IMR-90 (cell line): Measurements from ENCODE around the gene CHST3. TPM values are rescaled to one million over a fixed set of nuclear protein-coding genes. Genes with fewer than 3 reads are reported as not detected.

Experiments used
- ATAC-seq: fragments of 200-7000 bp; cut with Tn5 transposase; 2 replicates; pipeline ENCODE4 v1.9.1; 2020; ENCODE audit warnings: low read depth, mild to moderate bottlenecking, moderate library complexity
- BruUV-seq: library from RNA; stranded (reverse); fragments of 400-500 nt; replicated peaks from 2 replicates; lab custom pipeline; 2021; lab: Mats Ljungman, UMichigan
- CTCF ChIA-PET: fragments of 300-600 bp; formaldehyde crosslinking; extraction: SDS; loops from one replicate; lab custom pipeline; 2021; ENCODE audit warnings: antibody characterized with exemption; lab: Yijun Ruan, JAX
- POLR2A ChIA-PET: fragments of 300-600 bp; sonication (Branson Sonifier 250); formaldehyde crosslinking; loops from one replicate; lab custom pipeline; 2022; ENCODE audit warnings: antibody characterized with exemption; ENCODE audit not compliant: unreplicated experiment; lab: Charles Lee
- DNase-seq: peaks from one replicate; pipeline ENCODE4 v3.0.0; 2013
- H2AFZ ChIP-seq: replicated peaks from 2 replicates; pipeline ENCODE3; 2013; ENCODE audit warnings: low read length, mild to moderate bottlenecking; ENCODE audit not compliant: poor library complexity
- H2AK5ac ChIP-seq: 2 replicates; pipeline ENCODE4 v1.6.1; 2013; ENCODE audit warnings: low read depth, low read length, inconsistent platforms
- H2AK9ac ChIP-seq: replicated peaks from 2 replicates; pipeline ENCODE3; 2013; ENCODE audit warnings: mild to moderate bottlenecking, low read depth, low read length, moderate library complexity; ENCODE audit not compliant: poor library complexity
- H2BK120ac ChIP-seq: 2 replicates; pipeline ENCODE4 v1.6.1; 2013; ENCODE audit warnings: low read depth, low read length, inconsistent platforms
- H2BK15ac ChIP-seq: 3 replicates; pipeline ENCODE4 v1.6.1; 2013; ENCODE audit warnings: low read depth, low read length, inconsistent platforms
- H2BK20ac ChIP-seq: 2 replicates; pipeline ENCODE4 v1.6.1; 2013; ENCODE audit warnings: low read depth, mild to moderate bottlenecking, inconsistent platforms, low read length, moderate library complexity
- H2BK5ac ChIP-seq: 2 replicates; pipeline ENCODE4 v1.6.1; 2013; ENCODE audit warnings: mild to moderate bottlenecking, low read depth, low read length, inconsistent platforms; ENCODE audit not compliant: poor library complexity, severe bottlenecking
- H3K14ac ChIP-seq: replicated peaks from 2 replicates; pipeline ENCODE4 v1.6.1; 2013; ENCODE audit warnings: low read depth, low read length, inconsistent platforms
- H3K18ac ChIP-seq: 2 replicates; pipeline ENCODE4 v1.6.1; 2013; ENCODE audit warnings: low read depth, low read length, control low read depth
- H3K23ac ChIP-seq: 2 replicates; pipeline ENCODE4 v1.6.1; 2013; ENCODE audit warnings: low read depth, low read length, inconsistent platforms
- H3K27ac ChIP-seq: 2 replicates; pipeline ENCODE4 v1.5.1; 2013; ENCODE audit warnings: mild to moderate bottlenecking, control low read depth, low read length; ENCODE audit not compliant: insufficient read depth
- H3K27me3 ChIP-seq: 2 replicates; pipeline ENCODE4 v1.6.1; 2013; ENCODE audit warnings: low read length; ENCODE audit not compliant: control insufficient read depth, insufficient read depth
- H3K36me3 ChIP-seq: 2 replicates; pipeline ENCODE4 v1.6.1; 2013; ENCODE audit warnings: low read length, mixed read lengths; ENCODE audit not compliant: control insufficient read depth, insufficient read depth
- H3K4ac ChIP-seq: 2 replicates; pipeline ENCODE4 v1.6.1; 2013; ENCODE audit warnings: low read depth, low read length, inconsistent platforms
- H3K4me1 ChIP-seq: 2 replicates; pipeline ENCODE4 v1.6.1; 2013; ENCODE audit warnings: low read length, mixed read lengths; ENCODE audit not compliant: control insufficient read depth, insufficient read depth
- H3K4me2 ChIP-seq: 2 replicates; pipeline ENCODE4 v1.6.1; 2013; ENCODE audit warnings: low read depth, mild to moderate bottlenecking, control low read depth, low read length, moderate library complexity
- H3K4me3 ChIP-seq: 2 replicates; pipeline ENCODE4 v1.5.1; 2013; ENCODE audit warnings: low read depth, mild to moderate bottlenecking, control low read depth, low read length, moderate library complexity; ENCODE audit not compliant: insufficient read depth
- H3K56ac ChIP-seq: 2 replicates; pipeline ENCODE4 v1.6.1; 2013; ENCODE audit warnings: low read length, inconsistent platforms; ENCODE audit not compliant: insufficient read depth; ENCODE audit errors: extremely low read depth
- H3K79me1 ChIP-seq, 2 experiments: 2 replicates each; pipeline ENCODE4 v1.6.1; 2013; ENCODE audit warnings: low read length in 2 of 2, inconsistent platforms in 1 of 2, low read depth in 1 of 2
- H3K9ac ChIP-seq: 2 replicates; pipeline ENCODE4 v1.6.1; 2013; ENCODE audit warnings: low read depth, low read length, control low read depth
- H3K9me1 ChIP-seq: 2 replicates; pipeline ENCODE4 v1.6.1; 2013; ENCODE audit warnings: low read length, inconsistent platforms; ENCODE audit not compliant: insufficient read depth
- H3K9me3 ChIP-seq: 2 replicates; pipeline ENCODE4 v1.6.1; 2013; ENCODE audit warnings: low read length; ENCODE audit not compliant: control insufficient read depth, insufficient read depth
- H4K20me1 ChIP-seq: 2 replicates; pipeline ENCODE4 v1.6.1; 2013; ENCODE audit warnings: low read length, inconsistent platforms; ENCODE audit not compliant: insufficient read depth
- H4K5ac ChIP-seq: 2 replicates; pipeline ENCODE4 v1.6.1; 2013; ENCODE audit warnings: mild to moderate bottlenecking, low read depth, low read length, control low read depth
- H4K8ac ChIP-seq, 2 experiments: 2 replicates each; pipeline ENCODE4 v1.6.1; 2013; ENCODE audit warnings: low read depth in 2 of 2, low read length in 2 of 2, control low read depth in 1 of 2, inconsistent platforms in 1 of 2
- H4K91ac ChIP-seq: 2 replicates; pipeline ENCODE4 v1.6.1; 2013; ENCODE audit warnings: low read depth, low read length, inconsistent platforms; ENCODE audit not compliant: insufficient read depth
- CEBPB ChIP-seq: IDR thresholded peaks from 2 replicates; pipeline ENCODE4 v1.6.1; 2012; ENCODE audit warnings: low read depth, low read length, improper control_type of control experiment
- CHD1 ChIP-seq: IDR thresholded peaks from 2 replicates; pipeline ENCODE4 v1.6.1; 2012; ENCODE audit warnings: low read depth, low read length, improper control_type of control experiment
- CTCF ChIP-seq: conservative IDR thresholded peaks from 2 replicates; pipeline ENCODE4 v1.5.1; 2012; ENCODE audit warnings: mild to moderate bottlenecking, low read depth, low read length, improper control_type of control experiment
- FOS ChIP-seq: fragments of 150-350 bp; IDR thresholded peaks from 2 replicates; pipeline ENCODE4 v1.6.1; 2016; ENCODE audit warnings: low read depth, low read length
- MAFK ChIP-seq: IDR thresholded peaks from 2 replicates; pipeline ENCODE4 v1.6.1; 2012; ENCODE audit warnings: low read depth, low read length, improper control_type of control experiment
- MXI1 ChIP-seq: IDR thresholded peaks from 2 replicates; pipeline ENCODE4 v1.6.1; 2012; ENCODE audit warnings: low read depth, mild to moderate bottlenecking, low read length, moderate library complexity, borderline replicate concordance
- NFE2L2 ChIP-seq: fragments of 150-350 bp; IDR thresholded peaks from 2 replicates; pipeline ENCODE4 v1.6.1; 2016; ENCODE audit warnings: low read depth, mild to moderate bottlenecking, low read length
- POLR2A ChIP-seq: IDR thresholded peaks from 2 replicates; pipeline ENCODE4 v1.6.1; 2012; ENCODE audit warnings: mild to moderate bottlenecking, low read depth, low read length
- RCOR1 ChIP-seq: IDR thresholded peaks from 2 replicates; pipeline ENCODE4 v1.6.1; 2012; ENCODE audit warnings: mild to moderate bottlenecking, low read length, improper control_type of control experiment; ENCODE audit not compliant: insufficient replicate concordance
- SMC3 ChIP-seq: fragments of 150-350 bp; IDR thresholded peaks from 2 replicates; pipeline ENCODE4 v1.6.1; 2016; ENCODE audit warnings: low read depth, mild to moderate bottlenecking, antibody characterized with exemption, low read length, moderate library complexity
- USF2 ChIP-seq: fragments of 150-350 bp; IDR thresholded peaks from 2 replicates; pipeline ENCODE4 v1.6.1; 2017; ENCODE audit warnings: mild to moderate bottlenecking, antibody characterized with exemption, low read length, low read depth
- WGBS, 2 experiments: methylation state at CpG; one replicate each; pipeline versions ENCODE4 v1.1.5 to v1.1.7; 2013; ENCODE audit warnings: missing lambda C conversion rate in 2 of 2; ENCODE audit not compliant: insufficient read length in 1 of 2; ENCODE audit errors: extremely low coverage in 2 of 2; 5-methylcytosine and 5-hydroxymethylcytosine counted together
- dilution Hi-C: fragments of 300-500 bp; cut with HindIII; formaldehyde crosslinking; loops from one replicate; pipeline ENCODE4 v1.14.3; 2018; ENCODE audit warnings: low sequenced_read_pairs; ENCODE audit not compliant: unreplicated experiment
- in situ Hi-C: fragments of 300-500 bp; cut with MboI; formaldehyde crosslinking; loops from 3 replicates; pipeline ENCODE4 v1.14.3; 2019; ENCODE audit warnings: low sequenced_read_pairs, inconsistent platforms, mixed read lengths
- intact Hi-C: fragments of 100-400 bp; cut with micrococcal nuclease; formaldehyde crosslinking; loops from 2 replicates; pipeline ENCODE4 v1.10.0; 2022
- polyA plus RNA-seq, 3 experiments: library from polyadenylated mRNA; depleted of rRNA; stranded (reverse); fragments of >200 nt; gene quantifications; 2 replicates each; pipeline ENCODE4 v1.2.3, GENCODE V29; 2012; ENCODE audit warnings: low replicate concordance in 1 of 3
- total RNA-seq: library from RNA; depleted of rRNA; stranded (reverse); fragments of >200 nt; gene quantifications from 2 replicates; pipeline ENCODE4 v1.2.3, GENCODE V29; 2012

Gene CHST3
- total and polyA plus RNA-seq, 2 of the 4 experiments (the other 2 are of a cell fraction), result 8.6 to 9.0 TPM

GRCh38 chr10:72011468-72011867 is 47.3 kb downstream of the CHST3 start:
- Histone ChIP-seq H4K5ac (no peak overlapping the region), H3K79me1 (peaks cover 15 to 30% of the 10 kb centered on the region in 2 experiments), H2BK5ac (no peak overlapping the region), H3K4me3 (no peak overlapping the region), H3K9ac (no peak overlapping the region), H4K8ac (no peak overlapping the region), H2BK15ac (no peak overlapping the region), H4K91ac (no peak overlapping the region), H4K20me1 (no peaks in the 10 kb centered on the region), H3K4me1 (peaks cover 20% of the 10 kb centered on the region), H3K23ac (no peak overlapping the region), H3K36me3 (peaks cover 18% of the 10 kb centered on the region), H2BK120ac (no peak overlapping the region), H3K4me2 (no peak overlapping the region), H3K27me3 (no peaks in the 10 kb centered on the region), H3K56ac (no peak overlapping the region), H2AK9ac (no peak overlapping the region), H3K9me3 (no peaks in the 10 kb centered on the region), H2AFZ (no peak overlapping the region), H2AK5ac (no peak overlapping the region; the same call in 1 of the 2 replicates), H3K4ac (no peak overlapping the region), H3K18ac (no peak overlapping the region), H3K14ac (no peak overlapping the region), H3K9me1 (peaks cover 32% of the 10 kb centered on the region), H3K27ac (no peak overlapping the region), H2BK20ac (no peak overlapping the region)
- dilution Hi-C loops (no loop called here), in situ Hi-C loops (no loop called here), intact Hi-C loops (no loop called here)
- no TSS peak for BruUV-seq
- DNase-seq (no peak), ATAC-seq (no peak)
- 100% methylated on average over 2 of the region's 8 CpGs; no CpG with 5 or more reads in 1 of the 2 experiments for WGBS, 2 experiments
- ChIA-PET POLR2A (no interaction called here), CTCF (interaction anchor here (1.5 kb wide), 1 partner anchor 37 kb away, joined by 4 read pairs; no protein-coding TSS in a partner anchor)
- no peak for TF ChIP-seq MXI1
- no peak for TF ChIP-seq USF2
- no peak for TF ChIP-seq CEBPB
- no peak for TF ChIP-seq MAFK
- no peak for TF ChIP-seq CHD1
- TF ChIP-seq RCOR1, result no peak
- no peak for TF ChIP-seq SMC3
- TF ChIP-seq FOS, result no peak
- no peak for TF ChIP-seq NFE2L2
- TF ChIP-seq CTCF, result no peak
- no peak for TF ChIP-seq POLR2A
